Glomerular visceral epithelial cell (primary cell): ENCODE measurements around the gene PLA2G5.

ENCODE experiments used
- DNase-seq: peaks from one replicate; pipeline ENCODE4 v3.0.0-alpha.2; 2016; ENCODE audit errors: extremely low spot score

PLA2G5 gene

DNA sequence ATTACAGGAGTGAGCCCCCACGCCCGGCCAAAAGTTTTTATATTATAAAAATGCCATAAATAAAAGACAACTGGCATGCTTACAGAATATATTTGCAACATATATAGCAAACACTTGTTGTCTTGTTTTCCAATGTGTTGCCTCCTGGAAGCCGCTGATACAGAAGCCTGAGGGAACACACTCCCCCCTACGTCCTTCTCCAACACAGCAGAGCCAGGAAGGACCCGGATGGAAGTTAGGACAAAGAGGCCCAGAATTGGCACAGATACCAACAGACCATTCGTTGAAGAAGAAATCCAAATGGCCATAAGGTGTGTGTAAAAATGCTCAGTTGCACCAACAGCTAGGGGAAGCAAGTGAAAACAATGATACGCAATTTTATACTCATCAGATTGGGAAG lies 1.3 kb upstream of the PLA2G5 start:
- no peak for DNase-seq

DNA sequence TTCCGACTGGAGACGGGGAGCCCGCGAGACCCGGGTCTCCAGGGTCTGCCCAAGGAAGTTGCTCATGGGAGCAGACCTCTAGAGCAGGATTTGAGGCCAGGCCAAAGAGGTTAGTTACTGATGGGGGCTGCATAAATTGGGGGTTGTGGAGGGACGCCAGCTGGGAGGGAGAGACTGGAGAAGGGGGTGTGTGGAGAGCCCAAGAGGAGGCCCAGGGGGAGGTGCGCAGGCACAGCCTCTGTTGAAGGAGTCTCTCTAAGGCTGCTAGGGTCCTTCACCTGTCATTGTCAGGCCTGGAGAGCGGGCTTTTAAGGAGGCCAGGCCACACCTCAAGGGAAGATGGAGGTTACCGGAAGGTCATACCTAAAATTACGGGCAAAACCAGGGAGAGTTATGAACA lies 363 bp downstream of the PLA2G5 start:
- DNase-seq, result no peak

- no peak for DNase-seq
Measured at GRCh38 chr1:20071416-20071815, 1.4 kb downstream of the PLA2G5 start.

DNA sequence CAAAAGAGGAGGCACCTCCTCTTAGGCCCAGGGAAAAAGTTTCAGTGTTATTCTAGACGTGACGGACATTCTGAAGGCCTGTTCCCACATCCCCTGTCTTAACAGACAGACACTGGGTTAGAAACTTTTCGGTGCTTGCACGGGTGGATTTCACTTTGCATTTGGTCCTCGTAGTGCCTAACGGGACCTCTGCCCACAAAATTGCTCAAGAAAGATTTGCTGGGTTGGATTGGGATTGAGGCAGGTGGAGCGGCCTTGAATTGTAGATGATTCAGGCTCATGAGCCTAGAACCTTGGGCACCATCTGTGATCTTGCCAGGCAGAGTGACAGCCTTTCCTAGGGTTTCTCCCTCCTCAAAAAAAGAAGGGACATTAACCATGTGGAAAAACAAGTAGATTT lies 2.8 kb downstream of the PLA2G5 start:
- DNase-seq, result no peak

DNA sequence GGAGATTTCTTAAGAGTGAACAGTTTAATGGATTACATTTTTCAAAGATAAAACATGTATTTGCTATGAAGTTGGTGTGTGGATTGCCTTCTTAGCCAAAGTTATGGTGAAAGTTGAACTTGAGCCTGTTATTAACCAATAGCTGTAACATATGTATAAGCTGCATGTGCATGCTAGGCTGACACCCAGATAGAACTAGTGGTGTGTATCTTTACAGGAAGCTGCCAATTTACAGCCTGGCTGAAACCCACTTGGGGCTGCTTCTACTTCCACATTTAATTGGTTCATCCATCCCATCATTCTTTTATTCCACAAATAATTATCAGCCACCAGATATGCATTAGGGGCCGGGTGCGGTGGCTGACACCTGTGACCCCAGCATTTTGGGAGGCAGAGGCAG lies 3.3 kb downstream of the PLA2G5 start:
- DNase-seq, result no peak

DNA sequence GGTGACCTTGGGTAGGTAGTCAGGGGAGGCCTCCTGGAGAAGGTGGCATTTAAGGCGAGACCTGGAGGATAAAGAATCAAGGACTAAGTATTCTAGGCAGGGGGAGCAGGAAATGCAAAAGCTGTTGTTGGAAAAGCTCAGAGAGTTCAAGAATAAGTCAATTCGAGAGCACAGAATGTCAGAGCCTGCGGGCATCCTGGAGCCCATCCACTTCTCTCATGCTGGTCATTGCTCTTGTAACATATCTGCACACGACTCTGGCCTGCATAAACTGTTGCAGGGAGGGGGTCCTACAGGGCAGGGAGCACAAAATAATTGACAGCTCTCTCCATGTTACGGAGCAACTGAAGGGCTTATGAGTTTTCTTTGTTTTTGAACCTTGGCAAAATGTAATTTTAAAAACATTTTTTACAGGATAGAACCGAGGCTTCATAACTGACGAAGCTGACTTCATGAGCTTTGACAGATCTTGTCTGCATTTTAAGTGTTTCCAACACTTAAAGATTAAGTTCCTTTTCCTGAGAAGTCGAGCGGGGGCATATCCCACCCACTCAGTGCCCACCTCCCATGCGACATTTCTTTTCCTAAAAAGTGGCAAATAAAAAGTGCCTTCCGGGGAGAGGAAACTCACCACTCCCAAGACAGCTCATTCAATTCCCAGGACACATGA lies 4.2 kb downstream of the PLA2G5 start:
- no peak for DNase-seq

GRCh38 chr1:20074725-20075171 lies 4.8 kb downstream of the PLA2G5 start:
- DNase-seq, result no peak

GRCh38 chr1:20075345-20075744 lies 5.4 kb downstream of the PLA2G5 start:
- DNase-seq, result no peak

GRCh38 chr1:20076223-20076622 lies 6.2 kb downstream of the PLA2G5 start:
- DNase-seq, result no peak

DNA sequence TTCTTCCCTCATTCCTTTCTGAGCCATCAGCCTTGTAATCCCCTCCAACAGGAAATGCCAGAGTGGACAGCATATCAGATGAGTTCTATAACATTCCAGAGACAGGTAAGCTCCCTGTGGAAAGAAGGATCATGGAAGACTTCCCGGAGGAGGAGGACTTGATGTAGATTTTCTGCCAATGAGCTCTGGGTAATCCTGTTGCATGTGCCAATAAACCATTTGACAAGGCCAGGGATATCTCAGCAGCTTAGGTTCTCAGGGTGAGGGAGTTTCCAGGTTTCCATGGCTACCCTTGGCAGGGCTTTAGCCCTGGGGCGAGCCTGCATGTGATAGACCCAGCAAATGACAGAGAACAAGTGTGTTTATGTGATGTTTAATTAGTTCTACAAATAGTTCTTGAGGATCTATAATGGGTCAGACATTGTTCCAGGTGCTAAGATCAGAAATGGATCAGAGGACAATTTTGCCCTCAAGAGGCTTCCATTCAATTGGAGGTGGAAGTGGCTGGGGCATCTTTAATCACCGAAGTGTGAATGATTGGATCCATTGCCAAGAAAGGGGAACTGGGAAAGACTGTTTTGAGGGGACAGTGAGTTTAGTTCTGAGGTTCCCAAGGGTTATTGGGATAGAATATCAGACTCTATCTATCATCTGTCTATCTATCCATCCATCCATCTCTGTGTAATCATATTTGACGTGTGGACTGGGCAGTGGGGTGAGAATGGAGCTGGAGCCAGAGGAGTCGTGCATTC lies 6.9 kb downstream of the PLA2G5 start:
- DNase-seq, result no peak

DNA sequence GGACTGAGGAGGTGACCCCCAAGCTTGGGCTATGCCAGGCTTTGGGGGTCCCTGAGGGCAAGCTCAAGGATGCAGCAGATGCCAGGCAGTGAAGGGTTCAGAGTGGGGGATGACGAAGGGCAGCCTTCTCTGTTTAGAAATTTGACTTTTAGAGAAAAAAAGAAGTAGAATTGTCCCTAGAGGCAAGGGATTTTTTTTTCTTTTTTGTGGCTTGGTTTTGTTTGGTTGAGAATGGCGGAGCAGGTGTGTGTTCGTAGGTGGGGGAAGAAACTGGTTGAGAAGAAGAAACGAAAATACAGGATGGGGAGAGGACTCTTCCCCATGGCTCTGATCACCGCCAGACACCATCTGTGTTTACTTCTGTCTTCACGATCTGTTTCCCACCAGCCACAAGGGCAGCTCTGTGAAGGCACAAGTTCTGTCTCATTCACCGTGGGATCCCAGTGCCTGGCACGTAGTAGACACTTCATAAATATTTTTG lies 8.2 kb downstream of the PLA2G5 start:
- DNase-seq, result no peak

DNA sequence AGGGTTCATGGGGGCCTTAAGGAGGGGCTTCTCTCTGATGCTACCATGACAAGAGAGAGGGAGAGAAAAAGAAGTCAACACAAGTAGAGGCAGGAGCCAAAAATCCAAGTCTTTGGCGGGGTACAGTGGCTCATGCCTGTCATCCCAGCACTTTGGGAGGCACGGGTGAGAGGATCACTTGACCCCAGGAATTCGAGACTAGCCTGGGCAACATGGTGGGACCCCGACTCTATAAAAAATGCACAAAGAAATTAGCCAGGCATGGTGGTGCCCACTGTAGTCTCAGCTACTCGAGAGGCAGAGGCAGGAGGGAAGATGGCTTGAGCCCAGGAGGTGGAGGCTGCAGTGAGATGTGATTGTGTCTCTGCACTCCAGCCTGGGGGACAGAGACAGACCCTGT lies 8.7 kb downstream of the PLA2G5 start:
- no peak for DNase-seq

DNA sequence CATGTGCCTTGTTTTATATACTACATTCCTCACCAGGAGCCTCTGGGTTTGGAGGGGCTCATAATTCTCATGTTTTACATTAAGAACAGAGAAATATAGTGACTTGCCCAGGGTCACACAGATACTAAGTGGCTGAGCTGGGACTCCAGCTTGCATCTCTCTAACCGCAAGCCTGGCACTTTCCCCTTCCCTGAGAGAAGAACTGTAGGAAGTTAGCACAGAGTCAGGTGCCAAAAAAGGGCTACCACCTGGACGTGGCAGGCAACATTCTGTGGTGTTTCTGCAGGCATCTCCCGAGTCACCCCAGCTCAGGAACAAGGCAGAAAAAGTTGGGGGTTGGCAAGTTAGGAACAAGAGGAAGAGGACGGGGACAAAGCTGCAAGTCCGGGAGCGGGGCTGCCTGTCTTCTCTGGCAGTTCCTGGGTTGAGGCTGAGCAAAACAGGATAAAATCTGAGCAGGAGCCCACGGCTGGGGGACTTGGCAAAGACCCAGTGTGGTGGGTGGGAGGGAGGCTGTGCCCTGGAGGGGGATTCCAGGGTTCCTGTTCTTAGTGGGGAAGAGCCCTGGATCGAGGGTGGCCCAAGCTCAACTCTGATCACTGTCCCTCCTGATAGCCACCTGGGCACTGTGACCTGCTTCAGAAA lies 9.8 kb downstream of the PLA2G5 start:
- DNase-seq, result no peak

GRCh38 chr1:20080441-20081352 lies 10.7 kb downstream of the PLA2G5 start:
- DNase-seq, result no peak

- no peak for DNase-seq
Measured at GRCh38 chr1:20081353-20081810, 11.4 kb downstream of the PLA2G5 start.

- DNase-seq, result no peak
Measured at GRCh38 chr1:20082772-20083171, 12.8 kb downstream of the PLA2G5 start.

GRCh38 chr1:20083178-20083944 lies 13.4 kb downstream of the PLA2G5 start:
- DNase-seq, result no peak

DNA sequence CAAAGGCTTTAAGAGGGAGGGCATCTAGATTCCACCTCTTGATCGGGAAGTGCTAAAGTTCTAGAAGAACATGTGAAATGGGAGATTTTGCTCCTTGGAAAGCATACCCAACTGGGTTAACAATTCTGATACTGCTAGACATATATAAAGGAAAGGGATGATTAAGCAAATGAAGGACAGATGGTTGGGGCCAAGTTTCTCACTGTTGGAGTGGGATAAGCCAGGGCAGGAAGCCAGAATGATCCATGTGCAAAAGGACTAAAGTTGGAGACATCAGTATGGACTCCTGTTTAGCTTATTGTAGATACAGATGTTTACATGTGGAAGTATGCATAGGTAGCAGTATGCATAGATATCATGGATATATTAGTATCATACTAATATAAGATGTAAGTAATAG lies 16.8 kb downstream of the PLA2G5 start:
- no peak for DNase-seq

DNA sequence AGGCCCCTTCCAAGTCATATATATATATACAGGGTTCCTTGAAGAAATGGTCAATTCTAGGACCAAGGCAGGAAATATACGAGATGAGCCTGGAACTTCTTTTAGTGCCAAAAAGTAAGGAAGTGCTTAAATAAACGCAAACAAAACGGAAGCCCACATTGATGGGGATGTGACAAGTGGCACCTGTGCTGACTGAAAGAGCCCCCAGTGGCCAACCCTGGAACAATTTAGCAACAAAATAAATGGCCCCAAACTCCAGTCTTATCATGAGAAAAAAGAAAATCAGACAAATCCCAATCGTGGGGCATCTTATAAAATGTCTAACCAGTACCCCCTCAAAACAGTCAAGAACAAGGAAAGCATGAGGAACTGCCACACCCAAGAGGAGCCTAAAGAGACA lies 17.7 kb downstream of the PLA2G5 start:
- no peak for DNase-seq

DNA sequence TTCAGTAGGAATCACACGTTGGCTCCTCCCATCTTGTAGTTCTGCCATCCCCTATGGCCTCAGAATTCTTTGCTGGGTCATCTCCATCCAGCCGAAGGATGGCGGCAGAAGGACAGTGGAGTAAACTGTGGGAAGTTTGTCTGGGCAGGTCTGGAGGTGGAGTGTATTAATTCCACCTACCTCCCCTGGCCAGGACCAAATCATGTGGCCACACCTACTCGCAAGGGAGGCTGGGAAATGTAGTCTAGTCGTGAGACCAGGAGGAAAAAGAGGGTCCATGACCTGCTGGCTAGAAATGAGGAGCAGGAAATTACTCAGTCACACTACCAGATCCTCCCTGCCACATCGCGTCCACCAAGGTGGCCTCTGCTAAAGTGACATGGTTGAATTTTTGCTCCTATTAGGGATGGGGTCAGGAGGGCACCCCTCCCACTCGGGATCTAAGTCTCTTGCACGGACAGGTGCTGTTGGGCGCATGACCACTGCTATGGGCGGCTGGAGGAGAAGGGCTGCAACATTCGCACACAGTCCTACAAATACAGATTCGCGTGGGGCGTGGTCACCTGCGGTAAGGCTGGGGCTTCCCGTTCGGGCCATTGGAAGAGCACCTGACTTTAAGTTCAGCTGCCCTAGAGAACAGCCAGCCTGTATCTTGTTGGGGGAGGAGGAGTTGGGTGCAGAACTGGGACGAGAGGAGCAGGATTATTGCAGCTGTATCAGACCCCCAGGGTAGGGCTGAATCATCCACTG lies 19.5 kb downstream of the PLA2G5 start:
- no peak for DNase-seq
